ENCODE measurements around the gene MOXD1.
A peak's percentile ranks its signal among the peaks of the same experiment; 100 is the strongest.

DNA sequence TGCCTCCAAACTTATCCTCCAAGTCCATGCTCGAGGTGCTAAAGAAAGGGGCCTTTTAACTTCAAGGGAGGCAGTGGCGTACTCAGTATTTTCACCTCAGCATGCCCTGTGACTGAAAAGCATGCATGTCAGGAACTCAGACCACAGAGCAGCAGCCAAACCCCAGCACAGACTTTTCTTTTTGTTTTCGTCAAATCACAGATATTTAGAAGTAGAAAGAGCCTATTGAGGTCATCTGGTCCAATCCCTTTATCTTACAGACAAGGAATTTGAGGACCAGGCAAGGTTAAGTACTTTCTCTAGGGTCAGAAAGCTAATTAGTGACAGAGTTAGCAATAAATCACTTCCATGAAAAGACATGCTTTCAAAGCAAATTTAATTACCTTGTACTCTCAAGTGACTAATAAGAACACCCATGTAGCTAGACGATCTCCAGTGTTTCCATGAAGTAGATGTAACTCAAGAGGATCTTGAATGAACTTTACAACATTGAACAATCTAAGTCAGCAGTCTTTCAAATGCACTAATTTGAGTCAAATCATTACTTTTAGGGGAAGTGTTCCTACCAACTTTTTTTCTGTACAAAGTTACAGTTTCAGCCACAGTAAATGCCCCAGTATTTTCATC is 35.9 kb downstream of the MOXD1 start:
- TF ChIP-seq, protein P1, sequence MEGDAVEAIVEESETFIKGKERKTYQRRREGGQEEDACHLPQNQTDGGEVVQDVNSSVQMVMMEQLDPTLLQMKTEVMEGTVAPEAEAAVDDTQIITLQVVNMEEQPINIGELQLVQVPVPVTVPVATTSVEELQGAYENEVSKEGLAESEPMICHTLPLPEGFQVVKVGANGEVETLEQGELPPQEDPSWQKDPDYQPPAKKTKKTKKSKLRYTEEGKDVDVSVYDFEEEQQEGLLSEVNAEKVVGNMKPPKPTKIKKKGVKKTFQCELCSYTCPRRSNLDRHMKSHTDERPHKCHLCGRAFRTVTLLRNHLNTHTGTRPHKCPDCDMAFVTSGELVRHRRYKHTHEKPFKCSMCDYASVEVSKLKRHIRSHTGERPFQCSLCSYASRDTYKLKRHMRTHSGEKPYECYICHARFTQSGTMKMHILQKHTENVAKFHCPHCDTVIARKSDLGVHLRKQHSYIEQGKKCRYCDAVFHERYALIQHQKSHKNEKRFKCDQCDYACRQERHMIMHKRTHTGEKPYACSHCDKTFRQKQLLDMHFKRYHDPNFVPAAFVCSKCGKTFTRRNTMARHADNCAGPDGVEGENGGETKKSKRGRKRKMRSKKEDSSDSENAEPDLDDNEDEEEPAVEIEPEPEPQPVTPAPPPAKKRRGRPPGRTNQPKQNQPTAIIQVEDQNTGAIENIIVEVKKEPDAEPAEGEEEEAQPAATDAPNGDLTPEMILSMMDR (IDR thresholded peaks at IDR 0.05), result no peak
- TF ChIP-seq EZH2phosphoT487 (IDR thresholded peaks at IDR 0.05), result peak; percentile 42
